ENCODE data around the gene COX8A. TPM values are rescaled to one million over a fixed set of nuclear protein-coding genes. Genes with fewer than 3 reads are reported as not detected.

COX8A gene
- total and polyA plus RNA-seq, 10 of the 15 experiments (the other 5 are each of a cell fraction or from before 2014, with no cell fraction given) = 243 to 1,476 (median 522) TPM

DNA sequence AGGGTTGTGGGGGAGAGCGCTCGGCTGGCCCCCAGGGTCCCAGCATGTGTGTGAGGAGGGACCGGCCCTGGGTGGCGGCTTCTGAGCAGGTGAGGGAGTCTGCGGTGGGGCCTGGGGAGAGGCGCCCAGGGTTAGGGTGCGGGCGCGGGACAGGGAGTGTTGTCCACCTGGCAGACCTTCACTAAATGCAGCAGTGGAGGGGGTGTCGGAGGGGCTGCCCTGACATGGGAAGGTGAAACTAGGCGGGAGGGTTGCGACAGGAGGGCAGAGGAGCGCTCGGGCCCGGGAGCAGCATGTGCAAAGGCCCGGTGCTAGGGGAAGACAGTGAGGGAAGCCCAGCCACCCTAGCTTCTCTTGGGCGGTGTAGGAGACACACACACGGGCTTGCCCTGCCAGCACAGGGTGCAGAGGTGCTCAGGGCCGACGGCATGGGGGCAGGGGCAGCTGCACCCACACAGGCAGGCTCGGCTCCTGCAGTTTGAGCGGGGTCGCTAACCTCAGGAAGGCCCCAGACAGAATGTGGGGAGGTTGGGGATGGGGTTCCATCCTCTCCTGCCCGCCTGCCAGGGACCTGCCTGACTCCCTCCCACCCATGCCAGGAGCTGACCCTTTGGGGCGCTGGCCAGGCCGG is 34.0 kb downstream of the COX8A start (continued):
- TF ChIP-seq, protein P1, sequence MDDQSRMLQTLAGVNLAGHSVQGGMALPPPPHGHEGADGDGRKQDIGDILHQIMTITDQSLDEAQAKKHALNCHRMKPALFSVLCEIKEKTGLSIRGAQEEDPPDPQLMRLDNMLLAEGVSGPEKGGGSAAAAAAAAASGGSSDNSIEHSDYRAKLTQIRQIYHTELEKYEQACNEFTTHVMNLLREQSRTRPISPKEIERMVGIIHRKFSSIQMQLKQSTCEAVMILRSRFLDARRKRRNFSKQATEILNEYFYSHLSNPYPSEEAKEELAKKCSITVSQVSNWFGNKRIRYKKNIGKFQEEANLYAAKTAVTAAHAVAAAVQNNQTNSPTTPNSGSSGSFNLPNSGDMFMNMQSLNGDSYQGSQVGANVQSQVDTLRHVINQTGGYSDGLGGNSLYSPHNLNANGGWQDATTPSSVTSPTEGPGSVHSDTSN (IDR thresholded peaks at IDR 0.05; ENCODE audit: insufficient replicate concordance, low read depth, low read length) = no peak
- TF ChIP-seq SPI1 (IDR thresholded peaks at IDR 0.05; ENCODE audit: borderline replicate concordance, insufficient read depth, low read depth, low read length) (no peak), TCF3 (IDR thresholded peaks at IDR 0.05; ENCODE audit: borderline replicate concordance, insufficient read depth, low read depth, low read length) (no peak), RFX5 (IDR thresholded peaks at IDR 0.05; ENCODE audit: low read depth, low read length) (no peak), MYB (IDR thresholded peaks at IDR 0.05; ENCODE audit: borderline replicate concordance, low read depth, low read length) (no peak), STAT3 (IDR thresholded peaks at IDR 0.05; ENCODE audit: low read depth, low read length) (no peak)

DNA sequence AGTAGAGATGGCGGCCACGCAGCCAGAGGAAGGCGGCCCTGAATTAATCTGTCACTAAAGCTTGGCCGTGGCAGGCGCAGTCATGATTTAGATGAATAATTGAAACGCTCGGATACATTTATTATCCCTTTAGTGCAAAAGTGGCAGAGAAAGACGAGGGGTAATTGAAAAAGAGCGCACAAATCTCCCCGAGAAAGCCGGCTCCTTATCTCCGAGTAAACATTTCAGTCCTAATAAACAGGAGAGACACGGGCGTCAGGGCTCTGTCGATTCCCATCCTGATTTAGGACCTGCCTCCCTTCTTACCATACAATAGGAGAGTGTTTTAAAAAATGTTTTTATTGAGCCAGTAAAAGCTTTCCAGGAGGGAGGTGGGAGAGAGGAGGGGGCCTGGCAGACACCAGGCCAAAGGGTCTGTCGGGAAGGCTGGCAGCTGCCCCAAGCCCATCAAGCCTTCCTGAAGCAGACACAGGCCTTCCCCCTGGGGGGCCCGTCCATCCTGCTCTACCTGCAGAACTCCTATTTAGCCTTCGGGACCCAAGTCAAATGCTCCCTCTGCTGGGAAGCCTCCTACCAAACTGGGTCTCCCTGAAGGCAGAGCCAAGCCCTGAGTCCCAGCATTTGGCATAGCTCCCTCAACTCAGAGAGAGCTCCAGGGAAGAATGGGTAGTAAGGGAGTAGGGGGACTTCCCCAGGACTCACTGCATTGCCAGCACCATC is 34.7 kb downstream of the COX8A start:
- ATAC-seq (no peak), FAIRE-seq (no peak), DNase-seq (ENCODE audit: low read depth, low spot score) (no peak)
- Histone ChIP-seq H3K79me2 (ENCODE audit: control insufficient read depth, insufficient read depth, low read length) (no peaks in the 10 kb centered on the region), H3K36me3 (ENCODE audit: control insufficient read depth in 2 of 2, insufficient read depth in 2 of 2, low read length in 1 of 2) (no peaks in the 10 kb centered on the region), H3K9ac (ENCODE audit: control insufficient read depth, insufficient read depth, low read length) (no peak overlapping the region), H3K4me2 (ENCODE audit: control insufficient read depth, insufficient read depth) (no peak overlapping the region), H3K27ac (ENCODE audit: control insufficient read depth, insufficient read depth) (no peak overlapping the region), H3K9me3 (replicated peaks; ENCODE audit: control insufficient read depth, insufficient read depth, low read length) (peaks cover 3% of the 10 kb centered on the region; the same call in 2 of the 3 replicates), H3K27me3 (replicated peaks in 1 of 2; ENCODE audit: control insufficient read depth in 2 of 2, insufficient read depth in 2 of 2, low read length in 1 of 2) (no peaks in the 10 kb centered on the region; a peak in 3 of 4 replicates), H3K4me1 (ENCODE audit: control insufficient read depth, insufficient read depth, low read length) (no peaks in the 10 kb centered on the region), H3K4me3 (no peak overlapping the region), H2AFZ (ENCODE audit: control insufficient read depth, low read depth, low read length) (no peak overlapping the region), H4K20me1 (ENCODE audit: control insufficient read depth, insufficient read depth) (no peaks in the 10 kb centered on the region)
- intact Hi-C loops (cut with micrococcal nuclease; ENCODE audit: unreplicated experiment) = no loop called here
- ChIA-PET CTCF (no interaction called here), POLR2A (no interaction called here), RAD21 (ENCODE audit: unreplicated experiment) (no interaction called here), SMC1A (ENCODE audit: uncharacterized antibody, unreplicated experiment) (no interaction called here)
- no peak for TF ChIP-seq TCF7 (IDR thresholded peaks at IDR 0.05; ENCODE audit: borderline replicate concordance)
- WGBS (ENCODE audit: insufficient coverage, insufficient replicate concordance, low lambda C conversion rate, missing lambda C conversion rate) = 68% methylated on average over 18 of the region's 18 CpGs
- in situ Hi-C loops (cut with MboI) = no loop called here
- BruUV-seq (replicated peaks) = no TSS peak
